Lower leg skin (tissue), 4 donors: ENCODE measurements around the gene HNRNPA0. TPM values are rescaled to one million over a fixed set of nuclear protein-coding genes. Genes with fewer than 3 reads are reported as not detected.

Experiments used
- DNase-seq, 2 donors: peaks; one replicate each; pipeline ENCODE4 v3.0.0-alpha.2; 2019; ENCODE audit warnings: low spot score in 2 of 2
- H3K4me3 ChIP-seq: fragments of 200-600 bp; sonication (generic); 2 replicates; pipeline ENCODE4 v1.5.1; 2017; ENCODE audit warnings: mild to moderate bottlenecking, low read depth; ENCODE audit not compliant: poor library complexity, severe bottlenecking
- CTCF ChIP-seq, 3 donors: fragments of 450-650 bp; IDR thresholded peaks; one replicate each; pipeline ENCODE4 v1.5.1; 2016; ENCODE audit warnings: antibody characterized with exemption in 3 of 3, mild to moderate bottlenecking in 3 of 3, moderate library complexity in 2 of 3
- POLR2A ChIP-seq, 2 donors: fragments of 450-650 bp; IDR thresholded peaks; one replicate each; pipeline ENCODE4 v1.6.1; 2016 to 2017; ENCODE audit warnings: antibody characterized with exemption in 2 of 2, mild to moderate bottlenecking in 1 of 2, moderate library complexity in 1 of 2
- WGBS, 2 donors: methylation state at CpG; one replicate each; pipeline ENCODE4 v1.1.5; 2018; 5-methylcytosine and 5-hydroxymethylcytosine counted together
- intact Hi-C: fragments of 100-400 bp; cut with DNase I; formaldehyde crosslinking; loops from one replicate; pipeline ENCODE4 v1.15.0; 2023; ENCODE audit warnings: low total_unique reads
- total RNA-seq, 4 donors: library from RNA; depleted of rRNA; stranded (reverse); fragments of >200 nt; gene quantifications; one replicate each; pipeline ENCODE4 v1.1.0, GENCODE V29; 2016

Gene HNRNPA0
- total RNA-seq, 4 donors from 2014 or later, result 6.9 to 11.5 (median 9.3) TPM

- peak overlapping the region; percentile 0 for H3K4me3 ChIP-seq
- 1 to 5% methylated on average over 14 of the region's 14 CpGs for WGBS, 2 donors
- intact Hi-C loops, result no loop called here
- TF ChIP-seq POLR2A (IDR thresholded peaks at IDR 0.05) (no peak), CTCF (IDR thresholded peaks at IDR 0.05) (no peak)
- peak; percentile 29 to 88 for DNase-seq
These were observed 19.1 kb downstream of the HNRNPA0 start for GRCh38 chr5:137734962-137735554.

- DNase-seq, result no peak
- no peak overlapping the region for H3K4me3 ChIP-seq
- intact Hi-C loops, result no loop called here
- 60 to 81% methylated on average over 2 of the region's 2 CpGs for WGBS, 2 donors
- TF ChIP-seq POLR2A (IDR thresholded peaks at IDR 0.05) (no peak), CTCF (IDR thresholded peaks at IDR 0.05) (no peak)
These were observed 19.8 kb downstream of the HNRNPA0 start for GRCh38 chr5:137734331-137734730.

- WGBS, 2 donors, result 91% methylated on average over 3 of the region's 3 CpGs
- intact Hi-C loops, result no loop called here
- no peak for DNase-seq
- TF ChIP-seq POLR2A (IDR thresholded peaks at IDR 0.05), result no peak
- TF ChIP-seq CTCF (IDR thresholded peaks at IDR 0.05), result no peak
- no peak overlapping the region for H3K4me3 ChIP-seq
These were observed 20.2 kb downstream of the HNRNPA0 start for GRCh38 chr5:137733922-137734321.

GRCh38 chr5:137733006-137733405, 21.2 kb downstream of the HNRNPA0 start:
- WGBS, 2 donors, result 85 to 90% methylated on average over 3 of the region's 3 CpGs
- intact Hi-C loops, result no loop called here
- DNase-seq, result no peak
- no peak for TF ChIP-seq POLR2A (IDR thresholded peaks at IDR 0.05)
- no peak for TF ChIP-seq CTCF (IDR thresholded peaks at IDR 0.05)
- no peak overlapping the region for H3K4me3 ChIP-seq

GRCh38 chr5:137731176-137731575, 23.0 kb downstream of the HNRNPA0 start:
- no peak for DNase-seq
- whole genome bisulfite sequencing, 2 donors, result 62 to 70% methylated on average over 3 of the region's 3 CpGs
- TF ChIP-seq CTCF (IDR thresholded peaks at IDR 0.05) (no peak), POLR2A (IDR thresholded peaks at IDR 0.05) (no peak)
- intact Hi-C loops, result no loop called here
- no peak overlapping the region for H3K4me3 ChIP-seq

- TF ChIP-seq POLR2A (IDR thresholded peaks at IDR 0.05), result no peak
- no peak for TF ChIP-seq CTCF (IDR thresholded peaks at IDR 0.05)
- no peak for DNase-seq
- H3K4me3 ChIP-seq, result no peak overlapping the region
- intact Hi-C loops, result no loop called here
These were observed 23.8 kb downstream of the HNRNPA0 start for GRCh38 chr5:137730336-137730735.
